ENCODE results near the gene CYP2F1. TPM values are rescaled to one million over a fixed set of nuclear protein-coding genes. Genes with fewer than 3 reads are reported as not detected.

CYP2F1 gene
- total and polyA plus RNA-seq, 2 of the 13 experiments (the other 11 are each of a cell fraction or from before 2014, with no cell fraction given) = not detected

DNA sequence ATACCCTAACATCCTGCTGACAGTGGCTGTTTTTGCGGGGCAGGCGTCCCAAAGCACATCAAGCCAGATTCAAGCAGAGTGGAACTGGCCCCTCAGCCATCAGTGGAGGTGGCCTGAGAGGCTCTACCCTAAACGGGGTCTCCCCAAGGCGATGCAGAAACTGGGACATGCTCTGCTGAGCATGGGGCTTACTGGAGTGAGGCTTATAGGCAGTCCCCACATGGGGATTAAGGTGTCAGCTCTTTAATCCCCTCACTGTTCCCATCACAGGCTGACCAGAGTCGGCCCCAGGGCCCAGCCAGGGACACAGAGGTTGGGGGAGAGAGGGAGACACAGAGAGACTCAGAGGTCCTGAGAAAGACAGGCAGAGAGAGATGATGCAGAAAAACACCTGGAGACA is 17.0 kb downstream of the CYP2F1 start:
- H3K4me2 ChIP-seq (ENCODE audit: low read depth, low read length) = no peak overlapping the region
- ChIA-PET POLR2A (no interaction called here), CTCF (ENCODE audit: low intra/inter-chr PET ratio, low total read pairs) (no interaction called here)
- intact Hi-C loops (cut with micrococcal nuclease; ENCODE audit: unreplicated experiment) = no loop called here
- no peaks in the 10 kb centered on the region for H3K4me1 ChIP-seq (ENCODE audit: insufficient read depth, low read length)
- H3K9ac ChIP-seq (ENCODE audit: insufficient read depth, low read depth, low read length) = no peak overlapping the region
- H3K4me3 ChIP-seq (replicated peaks in 1 of 3; ENCODE audit: insufficient read depth in 1 of 3, low read depth in 2 of 3, low read length in 3 of 3) = no peak overlapping the region
- TF ChIP-seq ZNF253 (CRISPR knock-in tag; IDR thresholded peaks at IDR 0.05; ENCODE audit: borderline replicate concordance) = no peak
- TF ChIP-seq, protein P1, sequence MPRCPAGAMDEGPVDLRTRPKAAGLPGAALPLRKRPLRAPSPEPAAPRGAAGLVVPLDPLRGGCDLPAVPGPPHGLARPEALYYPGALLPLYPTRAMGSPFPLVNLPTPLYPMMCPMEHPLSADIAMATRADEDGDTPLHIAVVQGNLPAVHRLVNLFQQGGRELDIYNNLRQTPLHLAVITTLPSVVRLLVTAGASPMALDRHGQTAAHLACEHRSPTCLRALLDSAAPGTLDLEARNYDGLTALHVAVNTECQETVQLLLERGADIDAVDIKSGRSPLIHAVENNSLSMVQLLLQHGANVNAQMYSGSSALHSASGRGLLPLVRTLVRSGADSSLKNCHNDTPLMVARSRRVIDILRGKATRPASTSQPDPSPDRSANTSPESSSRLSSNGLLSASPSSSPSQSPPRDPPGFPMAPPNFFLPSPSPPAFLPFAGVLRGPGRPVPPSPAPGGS (CRISPR knock-in tag; IDR thresholded peaks at IDR 0.05) = no peak
- no peaks in the 10 kb centered on the region for H4K20me1 ChIP-seq (ENCODE audit: insufficient read depth, low read length)
- H3K9me3 ChIP-seq (ENCODE audit: low read length) = no peaks in the 10 kb centered on the region
- no TSS peak for BruUV-seq (replicated peaks)
- no peaks in the 10 kb centered on the region for H3K36me3 ChIP-seq (replicated peaks in 1 of 2; ENCODE audit: control insufficient read depth in 1 of 2, insufficient read depth in 2 of 2, low read length in 2 of 2)
- H2AFZ ChIP-seq (ENCODE audit: low read length) = no peak overlapping the region
- DNase-seq (ENCODE audit: low spot score) (no peak), FAIRE-seq (no peak), ATAC-seq (no peak)
- in situ Hi-C loops (cut with HindIII; ENCODE audit: extremely low pct_ligation_motif_present, low pct_unique_long_range_greater_than_20kb) = loop anchor here (10.0 to 25.0 kb wide), 2 partner anchors 316 to 469 kb away; no protein-coding TSS in a partner anchor
- H3K27ac ChIP-seq (ENCODE audit: extremely low read length, insufficient read depth, low read length) = no peak overlapping the region
- no peaks in the 10 kb centered on the region for H3K79me2 ChIP-seq (ENCODE audit: insufficient read depth, low read length)
- H3K27me3 ChIP-seq (ENCODE audit: control insufficient read depth in 1 of 2, insufficient read depth in 2 of 2, low read length in 2 of 2) = peaks cover 1 to 4% of the 10 kb centered on the region in 2 experiments; a peak in 4 of 5 replicates
- WGBS (ENCODE audit: low lambda C conversion rate) = 2% methylated on average over 3 of the region's 5 CpGs

DNA sequence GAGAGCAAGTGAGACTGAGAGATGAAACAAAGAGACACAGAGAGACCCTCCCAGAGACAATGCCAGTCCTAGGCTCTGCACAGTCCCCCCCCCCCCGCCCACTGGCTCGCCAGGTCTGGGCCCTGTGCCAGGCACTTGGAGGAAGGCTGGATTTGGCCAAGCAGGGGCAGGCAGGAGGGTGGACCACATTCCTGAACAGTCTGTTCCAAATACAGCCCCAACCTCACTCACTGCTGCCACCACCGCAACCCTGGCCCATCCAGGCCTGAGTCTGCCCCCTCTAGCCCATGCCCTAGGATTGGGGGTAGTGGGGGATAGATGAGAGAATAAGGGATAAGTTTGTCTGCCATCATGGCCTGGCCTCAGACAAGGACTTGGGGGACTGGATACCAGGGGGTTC is 19.0 kb downstream of the CYP2F1 start:
- ATAC-seq (no peak), FAIRE-seq (no peak)
- CTCF ChIA-PET (ENCODE audit: low intra/inter-chr PET ratio, low total read pairs) = no interaction called here

More for the DNA sequence above, 19.0 kb downstream of the CYP2F1 start:
- H3K79me2 ChIP-seq (ENCODE audit: insufficient read depth, low read length) = no peaks in the 10 kb centered on the region
- POLR2A ChIA-PET = no interaction called here
- TF ChIP-seq, protein P2, sequence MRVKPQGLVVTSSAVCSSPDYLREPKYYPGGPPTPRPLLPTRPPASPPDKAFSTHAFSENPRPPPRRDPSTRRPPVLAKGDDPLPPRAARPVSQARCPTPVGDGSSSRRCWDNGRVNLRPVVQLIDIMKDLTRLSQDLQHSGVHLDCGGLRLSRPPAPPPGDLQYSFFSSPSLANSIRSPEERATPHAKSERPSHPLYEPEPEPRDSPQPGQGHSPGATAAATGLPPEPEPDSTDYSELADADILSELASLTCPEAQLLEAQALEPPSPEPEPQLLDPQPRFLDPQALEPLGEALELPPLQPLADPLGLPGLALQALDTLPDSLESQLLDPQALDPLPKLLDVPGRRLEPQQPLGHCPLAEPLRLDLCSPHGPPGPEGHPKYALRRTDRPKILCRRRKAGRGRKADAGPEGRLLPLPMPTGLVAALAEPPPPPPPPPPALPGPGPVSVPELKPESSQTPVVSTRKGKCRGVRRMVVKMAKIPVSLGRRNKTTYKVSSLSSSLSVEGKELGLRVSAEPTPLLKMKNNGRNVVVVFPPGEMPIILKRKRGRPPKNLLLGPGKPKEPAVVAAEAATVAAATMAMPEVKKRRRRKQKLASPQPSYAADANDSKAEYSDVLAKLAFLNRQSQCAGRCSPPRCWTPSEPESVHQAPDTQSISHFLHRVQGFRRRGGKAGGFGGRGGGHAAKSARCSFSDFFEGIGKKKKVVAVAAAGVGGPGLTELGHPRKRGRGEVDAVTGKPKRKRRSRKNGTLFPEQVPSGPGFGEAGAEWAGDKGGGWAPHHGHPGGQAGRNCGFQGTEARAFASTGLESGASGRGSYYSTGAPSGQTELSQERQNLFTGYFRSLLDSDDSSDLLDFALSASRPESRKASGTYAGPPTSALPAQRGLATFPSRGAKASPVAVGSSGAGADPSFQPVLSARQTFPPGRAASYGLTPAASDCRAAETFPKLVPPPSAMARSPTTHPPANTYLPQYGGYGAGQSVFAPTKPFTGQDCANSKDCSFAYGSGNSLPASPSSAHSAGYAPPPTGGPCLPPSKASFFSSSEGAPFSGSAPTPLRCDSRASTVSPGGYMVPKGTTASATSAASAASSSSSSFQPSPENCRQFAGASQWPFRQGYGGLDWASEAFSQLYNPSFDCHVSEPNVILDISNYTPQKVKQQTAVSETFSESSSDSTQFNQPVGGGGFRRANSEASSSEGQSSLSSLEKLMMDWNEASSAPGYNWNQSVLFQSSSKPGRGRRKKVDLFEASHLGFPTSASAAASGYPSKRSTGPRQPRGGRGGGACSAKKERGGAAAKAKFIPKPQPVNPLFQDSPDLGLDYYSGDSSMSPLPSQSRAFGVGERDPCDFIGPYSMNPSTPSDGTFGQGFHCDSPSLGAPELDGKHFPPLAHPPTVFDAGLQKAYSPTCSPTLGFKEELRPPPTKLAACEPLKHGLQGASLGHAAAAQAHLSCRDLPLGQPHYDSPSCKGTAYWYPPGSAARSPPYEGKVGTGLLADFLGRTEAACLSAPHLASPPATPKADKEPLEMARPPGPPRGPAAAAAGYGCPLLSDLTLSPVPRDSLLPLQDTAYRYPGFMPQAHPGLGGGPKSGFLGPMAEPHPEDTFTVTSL (CRISPR knock-in tag; IDR thresholded peaks at IDR 0.05; ENCODE audit: borderline replicate concordance) = no peak
- TF ChIP-seq, protein P3, sequence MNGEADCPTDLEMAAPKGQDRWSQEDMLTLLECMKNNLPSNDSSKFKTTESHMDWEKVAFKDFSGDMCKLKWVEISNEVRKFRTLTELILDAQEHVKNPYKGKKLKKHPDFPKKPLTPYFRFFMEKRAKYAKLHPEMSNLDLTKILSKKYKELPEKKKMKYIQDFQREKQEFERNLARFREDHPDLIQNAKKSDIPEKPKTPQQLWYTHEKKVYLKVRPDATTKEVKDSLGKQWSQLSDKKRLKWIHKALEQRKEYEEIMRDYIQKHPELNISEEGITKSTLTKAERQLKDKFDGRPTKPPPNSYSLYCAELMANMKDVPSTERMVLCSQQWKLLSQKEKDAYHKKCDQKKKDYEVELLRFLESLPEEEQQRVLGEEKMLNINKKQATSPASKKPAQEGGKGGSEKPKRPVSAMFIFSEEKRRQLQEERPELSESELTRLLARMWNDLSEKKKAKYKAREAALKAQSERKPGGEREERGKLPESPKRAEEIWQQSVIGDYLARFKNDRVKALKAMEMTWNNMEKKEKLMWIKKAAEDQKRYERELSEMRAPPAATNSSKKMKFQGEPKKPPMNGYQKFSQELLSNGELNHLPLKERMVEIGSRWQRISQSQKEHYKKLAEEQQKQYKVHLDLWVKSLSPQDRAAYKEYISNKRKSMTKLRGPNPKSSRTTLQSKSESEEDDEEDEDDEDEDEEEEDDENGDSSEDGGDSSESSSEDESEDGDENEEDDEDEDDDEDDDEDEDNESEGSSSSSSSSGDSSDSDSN (CRISPR knock-in tag; IDR thresholded peaks at IDR 0.05) = no peak
- TF ChIP-seq ZSCAN29 (CRISPR knock-in tag; conservative IDR thresholded peaks at IDR 0.05) (no peak), ZNF124 (CRISPR knock-in tag; IDR thresholded peaks at IDR 0.05) (no peak)
- WGBS (ENCODE audit: low lambda C conversion rate) = 17% methylated on average over 2 of the region's 3 CpGs
- H3K9ac ChIP-seq (ENCODE audit: insufficient read depth, low read depth, low read length) = no peak overlapping the region
- no peak overlapping the region for H3K27ac ChIP-seq (ENCODE audit: extremely low read length, insufficient read depth, low read length)
- DNase-seq (ENCODE audit: low spot score) = no peak
- in situ Hi-C loops (cut with HindIII; ENCODE audit: extremely low pct_ligation_motif_present, low pct_unique_long_range_greater_than_20kb) = loop anchor here (10.0 to 25.0 kb wide), 2 partner anchors 318 to 471 kb away; no protein-coding TSS in a partner anchor
- no peak overlapping the region for H3K4me3 ChIP-seq (replicated peaks in 1 of 3; ENCODE audit: insufficient read depth in 1 of 3, low read depth in 2 of 3, low read length in 3 of 3)
- H3K27me3 ChIP-seq (ENCODE audit: control insufficient read depth in 1 of 2, insufficient read depth in 2 of 2, low read length in 2 of 2) = peaks cover 1 to 4% of the 10 kb centered on the region in 2 experiments; a peak in 4 of 5 replicates
- H3K9me3 ChIP-seq (ENCODE audit: low read length) = no peaks in the 10 kb centered on the region
- no peaks in the 10 kb centered on the region for H3K4me1 ChIP-seq (ENCODE audit: insufficient read depth, low read length)
- H3K4me2 ChIP-seq (ENCODE audit: low read depth, low read length) = no peak overlapping the region
- BruUV-seq (replicated peaks) = no TSS peak
- no peaks in the 10 kb centered on the region for H3K36me3 ChIP-seq (replicated peaks in 1 of 2; ENCODE audit: control insufficient read depth in 1 of 2, insufficient read depth in 2 of 2, low read length in 2 of 2)
- no peaks in the 10 kb centered on the region for H4K20me1 ChIP-seq (ENCODE audit: insufficient read depth, low read length)
- intact Hi-C loops (cut with micrococcal nuclease; ENCODE audit: unreplicated experiment) = no loop called here
- H2AFZ ChIP-seq (ENCODE audit: low read length) = no peak overlapping the region

All from HepG2 (cell line).